ENCODE data around the gene CASTOR1.

CASTOR1 gene

DNA sequence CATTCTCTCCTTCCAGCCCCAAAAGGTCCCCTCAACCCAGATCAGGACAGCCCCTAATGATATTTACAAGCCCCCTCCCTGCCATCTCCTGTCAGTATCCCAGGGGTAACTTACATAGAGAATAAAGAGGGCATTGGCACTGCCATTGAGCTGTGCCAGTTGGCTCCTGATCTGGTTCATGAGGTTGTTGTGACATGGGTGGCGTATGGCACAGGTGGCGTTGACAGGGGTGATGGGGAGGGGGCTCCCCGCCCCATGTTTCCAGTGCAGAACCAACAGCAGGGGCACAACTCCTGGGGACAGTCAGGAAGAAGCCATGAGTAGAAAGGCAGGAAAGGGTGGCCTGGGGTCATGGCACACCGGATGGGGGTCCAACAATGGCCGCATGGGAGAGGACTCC, 44.7 kb downstream of the CASTOR1 start:
- no peak for DNase-seq (ENCODE audit: low read depth)

GRCh38 chr22:30244066-30244465, 45.2 kb downstream of the CASTOR1 start:
- DNase-seq (ENCODE audit: low read depth): no peak

DNA sequence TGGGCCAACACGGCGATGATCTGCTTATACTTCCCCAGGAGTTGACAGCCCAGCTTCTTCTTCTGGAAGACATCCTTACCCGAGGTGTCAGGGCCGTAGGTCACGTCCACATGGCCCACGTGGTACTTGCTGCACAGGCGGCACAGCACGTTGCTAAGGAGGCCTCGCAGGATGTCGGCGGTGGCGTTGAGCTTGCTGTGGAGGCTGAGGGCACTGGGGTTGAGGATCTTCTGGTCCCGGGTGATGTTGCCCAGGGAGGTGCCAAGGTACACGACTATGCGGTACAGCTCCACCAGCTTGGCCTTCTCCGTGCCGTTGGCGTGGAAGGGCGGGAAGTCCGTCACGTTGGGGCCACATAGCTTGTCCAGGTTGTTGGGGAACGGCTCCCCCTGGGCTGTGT, 45.6 kb downstream of the CASTOR1 start:
- no peak for DNase-seq (ENCODE audit: low read depth)

DNA sequence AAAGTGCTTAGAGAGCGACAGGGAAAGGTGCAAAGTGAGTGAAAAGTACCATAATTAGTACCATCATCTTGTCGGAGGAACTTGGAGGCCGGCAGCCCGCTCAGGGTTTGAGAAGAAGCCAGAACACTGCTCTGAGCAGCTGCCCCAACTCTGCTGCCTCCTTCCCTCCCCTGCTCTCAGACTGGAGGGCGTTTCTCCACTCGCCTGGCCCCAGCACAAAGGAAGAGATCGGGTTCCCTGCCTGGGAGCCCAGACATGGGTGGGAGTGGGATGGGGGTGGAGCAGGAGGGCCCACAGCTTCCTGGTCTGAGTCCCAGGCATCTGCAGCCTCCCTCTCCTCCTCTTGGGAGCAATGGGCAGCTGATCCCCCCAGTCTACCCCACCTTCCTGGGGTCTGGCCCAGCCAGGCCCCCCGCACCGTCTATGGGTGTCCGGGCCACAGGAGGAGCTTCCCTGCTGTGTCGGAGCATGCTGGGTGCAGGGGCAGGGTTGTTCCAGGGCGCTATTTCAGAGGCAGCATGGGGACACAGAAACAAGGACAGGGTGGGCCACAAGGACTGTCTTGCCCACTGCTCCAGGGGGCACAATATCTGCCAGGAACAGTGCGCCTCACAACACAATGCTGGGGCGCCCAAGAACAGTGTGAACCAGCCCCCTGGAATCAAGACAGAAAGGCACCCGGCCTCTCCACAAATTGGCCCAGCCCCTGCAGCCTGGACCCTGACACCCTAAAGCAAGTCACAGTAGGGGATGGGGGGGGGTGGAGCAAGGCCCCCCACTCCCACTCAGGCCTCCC, 47.5 kb downstream of the CASTOR1 start:
- DNase-seq (ENCODE audit: low read depth): no peak

- peak; percentile 36 for DNase-seq (ENCODE audit: low read depth)
These were observed 48.5 kb downstream of the CASTOR1 start for GRCh38 chr22:30240541-30241417.

- no peak for DNase-seq (ENCODE audit: low read depth)
These were observed 49.6 kb downstream of the CASTOR1 start for GRCh38 chr22:30239488-30240405.

- DNase-seq (ENCODE audit: low read depth): no peak
These were observed 50.4 kb downstream of the CASTOR1 start for GRCh38 chr22:30238661-30239487.

GRCh38 chr22:30238136-30238535, 51.2 kb downstream of the CASTOR1 start:
- no peak for DNase-seq (ENCODE audit: low read depth)

GRCh38 chr22:30236875-30237274, 52.4 kb downstream of the CASTOR1 start:
- no peak for DNase-seq (ENCODE audit: low read depth)

- peak; percentile 67 for DNase-seq (ENCODE audit: low read depth)
These were observed 53.6 kb downstream of the CASTOR1 start for GRCh38 chr22:30235687-30236170.

Measured in ELR (cell line).